Measurements from ENCODE around the gene PEX26.

The PEX26 gene

DNA sequence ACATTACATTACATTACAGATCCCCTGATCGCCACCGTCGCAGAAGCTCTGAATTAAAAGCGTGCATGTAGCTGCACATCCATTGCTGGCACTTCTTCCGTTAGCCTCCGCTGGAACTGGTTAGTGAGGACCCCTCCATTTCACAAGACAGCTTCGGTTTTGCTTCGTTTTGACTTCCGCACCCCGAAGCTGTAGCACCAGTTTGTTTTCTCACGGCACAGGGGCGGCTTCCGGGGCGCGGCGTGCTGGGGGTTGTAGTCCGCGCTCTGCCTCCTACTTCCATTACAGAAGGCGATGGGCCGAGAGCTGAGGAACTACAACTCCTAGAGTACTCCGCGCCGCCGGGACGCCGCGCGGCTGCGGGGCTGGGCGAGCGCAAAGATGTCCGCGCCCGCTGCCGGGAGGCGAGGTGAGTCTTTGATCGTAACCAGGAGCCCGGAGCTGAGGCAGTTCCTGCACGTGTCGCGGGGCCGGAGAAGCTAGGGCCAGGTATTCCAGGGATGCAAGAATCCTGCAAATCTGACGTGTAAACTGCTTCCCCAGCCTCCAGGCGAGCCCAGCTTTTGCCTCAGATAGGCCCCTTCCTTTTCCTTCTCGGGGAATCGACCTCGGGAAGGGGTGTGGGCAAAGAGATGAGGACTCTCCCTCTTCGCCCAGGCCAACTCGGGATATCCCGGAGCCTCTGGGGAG lies at the start of gene PEX26:
TSS of gene PEX26 (plus strand) at position 352 of the 690 bp plus-strand sequence. CDS start 387 bp downstream, outside the sequence.
- H3K4me3 ChIP-seq (ENCODE audit: low read depth, low read length) = peak within 1 kb of the TSS; percentile 86
- DNase-seq (ENCODE audit: low read depth) = peak; percentile 90
- in situ Hi-C loops (cut with HindIII; ENCODE audit: low sequenced_read_pairs) = loop anchor here (5.0 kb wide), 1 partner anchor 75 kb away; no protein-coding TSS in a partner anchor
- TF ChIP-seq, protein P1, sequence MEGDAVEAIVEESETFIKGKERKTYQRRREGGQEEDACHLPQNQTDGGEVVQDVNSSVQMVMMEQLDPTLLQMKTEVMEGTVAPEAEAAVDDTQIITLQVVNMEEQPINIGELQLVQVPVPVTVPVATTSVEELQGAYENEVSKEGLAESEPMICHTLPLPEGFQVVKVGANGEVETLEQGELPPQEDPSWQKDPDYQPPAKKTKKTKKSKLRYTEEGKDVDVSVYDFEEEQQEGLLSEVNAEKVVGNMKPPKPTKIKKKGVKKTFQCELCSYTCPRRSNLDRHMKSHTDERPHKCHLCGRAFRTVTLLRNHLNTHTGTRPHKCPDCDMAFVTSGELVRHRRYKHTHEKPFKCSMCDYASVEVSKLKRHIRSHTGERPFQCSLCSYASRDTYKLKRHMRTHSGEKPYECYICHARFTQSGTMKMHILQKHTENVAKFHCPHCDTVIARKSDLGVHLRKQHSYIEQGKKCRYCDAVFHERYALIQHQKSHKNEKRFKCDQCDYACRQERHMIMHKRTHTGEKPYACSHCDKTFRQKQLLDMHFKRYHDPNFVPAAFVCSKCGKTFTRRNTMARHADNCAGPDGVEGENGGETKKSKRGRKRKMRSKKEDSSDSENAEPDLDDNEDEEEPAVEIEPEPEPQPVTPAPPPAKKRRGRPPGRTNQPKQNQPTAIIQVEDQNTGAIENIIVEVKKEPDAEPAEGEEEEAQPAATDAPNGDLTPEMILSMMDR (IDR thresholded peaks at IDR 0.05; ENCODE audit: low read depth, low read length, missing control alignments) = no peak

DNA sequence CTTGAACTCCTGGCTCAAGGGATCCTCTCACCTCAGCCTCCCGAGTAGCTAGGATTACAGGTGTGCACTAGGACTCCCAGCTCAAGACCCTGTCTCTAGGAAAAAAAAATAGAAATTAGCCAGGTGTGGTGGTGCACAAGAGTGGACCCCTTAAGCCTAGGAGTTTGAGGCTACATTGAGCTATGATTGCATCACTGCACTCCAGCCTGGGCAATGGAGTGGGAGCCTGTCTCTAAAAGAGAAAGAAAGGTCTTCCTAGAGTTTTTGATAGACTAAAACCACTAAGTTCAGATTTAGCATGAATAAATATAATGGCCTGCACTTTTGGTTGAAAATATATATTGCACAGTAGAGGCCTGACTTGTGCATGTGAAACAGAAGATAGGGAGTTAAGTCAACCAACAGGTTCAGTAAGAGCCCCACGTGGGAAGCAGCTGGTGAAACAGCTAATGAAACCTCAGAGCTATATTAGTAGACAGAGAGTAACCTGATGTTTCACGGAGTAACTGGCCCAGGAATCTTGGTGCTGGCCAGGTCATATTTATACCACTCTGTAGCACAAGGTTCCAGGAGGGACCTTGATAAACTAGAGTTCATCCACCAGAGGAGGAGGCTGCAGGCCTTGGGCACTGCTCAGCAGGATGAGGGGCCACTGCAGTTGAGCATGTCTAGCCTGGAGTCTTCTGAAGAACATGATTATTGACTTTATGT lies 48.8 kb upstream of the PEX26 start:
- in situ Hi-C loops (cut with HindIII; ENCODE audit: low sequenced_read_pairs) = no loop called here
- H3K4me3 ChIP-seq (ENCODE audit: low read depth, low read length) = no peak overlapping the region
- DNase-seq (ENCODE audit: low read depth) = no peak
- TF ChIP-seq, protein P1 (IDR thresholded peaks at IDR 0.05; ENCODE audit: low read depth, low read length, missing control alignments) = no peak

DNA sequence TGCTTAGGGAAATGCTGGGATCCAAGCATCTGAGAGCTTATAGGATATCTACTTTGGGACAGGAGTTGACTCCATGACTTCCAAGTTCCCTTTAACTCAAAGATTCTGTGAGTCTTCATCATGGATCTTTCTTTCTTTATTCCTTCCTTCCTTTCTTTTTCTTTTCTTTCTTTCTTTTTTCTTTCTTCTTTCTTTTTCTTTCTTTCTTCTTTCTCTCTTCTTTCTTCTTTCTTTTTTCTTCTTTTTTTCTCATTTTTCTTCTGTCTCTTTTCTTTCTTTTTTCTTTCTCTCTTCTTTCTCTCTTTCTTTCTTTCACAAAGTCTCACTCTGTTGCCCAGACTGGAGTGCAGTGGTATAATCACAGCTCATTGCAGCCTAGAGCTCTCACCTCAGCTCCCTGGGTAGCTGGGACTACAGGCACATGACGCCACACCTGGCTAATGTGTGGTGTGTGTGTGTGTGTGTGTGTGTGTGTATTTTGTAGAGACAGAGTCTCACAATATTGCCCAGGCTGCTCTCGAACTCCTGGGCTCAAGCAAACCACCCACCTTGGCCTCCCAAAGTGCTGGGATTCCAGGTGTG lies 48.0 kb upstream of the PEX26 start:
- TF ChIP-seq, protein P1 (IDR thresholded peaks at IDR 0.05; ENCODE audit: low read depth, low read length, missing control alignments) = no peak
- H3K4me3 ChIP-seq (ENCODE audit: low read depth, low read length) = no peak overlapping the region
- in situ Hi-C loops (cut with HindIII; ENCODE audit: low sequenced_read_pairs) = no loop called here
- no peak for DNase-seq (ENCODE audit: low read depth)

DNA sequence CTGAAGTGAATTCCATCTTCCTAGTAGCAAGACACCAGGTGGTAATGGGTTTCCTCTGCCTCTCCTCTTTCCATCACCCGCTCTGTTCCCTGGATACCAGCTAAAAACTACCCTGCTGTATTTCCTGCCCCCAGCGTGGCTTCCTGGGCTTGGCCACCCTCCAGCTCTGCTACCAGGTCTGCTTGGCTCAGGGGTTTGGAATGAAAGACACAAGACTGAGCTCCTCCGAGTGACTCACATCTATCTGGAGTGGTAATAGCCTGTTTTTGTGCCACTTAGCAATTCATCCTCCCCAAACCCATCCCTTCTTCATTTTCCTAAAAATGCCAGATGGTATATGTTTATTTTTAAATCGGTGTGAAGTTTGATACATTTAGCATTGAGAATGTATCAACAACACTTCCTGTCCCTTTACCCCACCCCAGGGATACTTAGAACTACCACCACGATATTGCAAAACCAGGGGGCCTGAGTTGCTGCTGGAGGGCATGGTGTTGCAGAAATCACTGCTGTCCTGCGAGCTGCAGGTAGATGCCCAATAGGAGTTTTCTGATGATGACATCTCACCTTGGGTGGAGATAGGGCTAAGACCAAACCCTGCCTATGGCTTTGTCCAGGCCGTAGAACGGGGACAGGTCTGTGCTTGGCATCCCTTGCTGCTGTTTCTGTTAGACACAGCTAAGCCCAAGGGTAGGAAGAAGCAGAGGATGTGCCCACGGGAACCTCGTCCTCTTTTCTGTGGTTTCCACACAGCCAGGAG lies 45.9 kb upstream of the PEX26 start:
- TF ChIP-seq, protein P1 (IDR thresholded peaks at IDR 0.05; ENCODE audit: low read depth, low read length, missing control alignments) = no peak
- in situ Hi-C loops (cut with HindIII; ENCODE audit: low sequenced_read_pairs) = no loop called here
- peak; percentile 78 for DNase-seq (ENCODE audit: low read depth)
- H3K4me3 ChIP-seq (ENCODE audit: low read depth, low read length) = no peak overlapping the region

DNA sequence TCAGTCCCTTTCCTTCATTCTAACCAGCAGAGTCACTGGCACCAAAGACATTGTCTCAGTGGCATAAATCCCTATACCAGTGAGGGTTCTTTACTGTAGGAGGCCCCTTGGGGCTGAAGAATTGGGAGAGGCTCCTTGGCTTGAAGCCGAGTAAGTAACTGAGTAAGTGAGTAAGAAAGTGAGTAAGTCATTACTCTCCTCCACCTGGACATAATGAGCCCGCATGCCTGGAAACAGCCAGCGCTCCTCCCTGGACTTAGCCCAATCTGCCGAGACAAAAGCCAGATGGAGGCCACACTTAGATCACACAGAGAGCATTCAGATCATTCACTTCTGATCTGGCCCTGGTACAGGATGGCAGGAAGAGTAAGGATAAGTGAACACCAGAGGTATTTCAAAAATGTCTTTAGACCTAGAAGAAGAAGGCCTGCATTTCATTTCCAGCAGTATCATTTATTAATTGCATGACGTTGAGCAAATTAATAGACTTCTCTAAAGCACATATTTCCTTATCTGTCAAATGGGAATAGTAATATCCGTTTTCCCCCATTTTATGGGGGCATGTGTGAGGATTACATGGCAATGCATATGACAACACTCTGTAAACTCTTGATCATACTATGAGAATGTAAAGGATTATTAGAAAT lies 45.2 kb upstream of the PEX26 start:
- no peak for DNase-seq (ENCODE audit: low read depth)
- no peak overlapping the region for H3K4me3 ChIP-seq (ENCODE audit: low read depth, low read length)
- in situ Hi-C loops (cut with HindIII; ENCODE audit: low sequenced_read_pairs) = no loop called here
- TF ChIP-seq, protein P1 (IDR thresholded peaks at IDR 0.05; ENCODE audit: low read depth, low read length, missing control alignments) = no peak
